Superior temporal gyrus (tissue), 1 donor: Measurements from ENCODE around the gene ODC1.
A peak's percentile ranks its signal among the peaks of the same experiment; 100 is the strongest.
"Not testable (repeated sequence)": the region's sequence is repeated elsewhere in the genome, so short reads cannot be mapped to it uniquely, and the experiment has no call there.

ENCODE experiments used
- DNase-seq: peaks from one replicate; pipeline ENCODE4 v3.0.0-alpha.2; 2016; ENCODE audit errors: extremely low spot score

The ODC1 gene

GRCh38 chr2:10452956-10453904, 5.1 kb upstream of the ODC1 start:
- no peak for DNase-seq

GRCh38 chr2:10452312-10452711, 4.2 kb upstream of the ODC1 start:
- no peak for DNase-seq

- DNase-seq, result no peak
Measured at GRCh38 chr2:10451819-10452218, 3.7 kb upstream of the ODC1 start.

GRCh38 chr2:10449838-10450691, 1.9 kb upstream of the ODC1 start:
- DNase-seq, result no peak

- no peak for DNase-seq
Measured at GRCh38 chr2:10449486-10449831, 1.3 kb upstream of the ODC1 start.

GRCh38 chr2:10448576-10449485, 704 bp upstream of the ODC1 start:
- peak; percentile 36 for DNase-seq

GRCh38 chr2:10447300-10447894, 730 bp downstream of the ODC1 start:
- peak; percentile 50 for DNase-seq

- peak; percentile 15 for DNase-seq
Measured at GRCh38 chr2:10446631-10447030, 1.5 kb downstream of the ODC1 start.

GRCh38 chr2:10444463-10444862, 3.7 kb downstream of the ODC1 start:
- DNase-seq, result no peak

- not testable (repeated sequence) for DNase-seq
Measured at GRCh38 chr2:10442469-10443126, 5.5 kb downstream of the ODC1 start.

GRCh38 chr2:10441948-10442347, 6.2 kb downstream of the ODC1 start:
- DNase-seq, result no peak

GRCh38 chr2:10440736-10441135, 7.4 kb downstream of the ODC1 start:
- no peak for DNase-seq

GRCh38 chr2:10439971-10440370, 8.2 kb downstream of the ODC1 start:
- no peak for DNase-seq

- no peak for DNase-seq
Measured at GRCh38 chr2:10439185-10439879, 8.8 kb downstream of the ODC1 start.

- DNase-seq, result no peak
Measured at GRCh38 chr2:10438688-10439087, 9.4 kb downstream of the ODC1 start.

GRCh38 chr2:10437806-10438205, 10.3 kb downstream of the ODC1 start:
- DNase-seq, result no peak

- no peak for DNase-seq
Measured at GRCh38 chr2:10436583-10437110, 11.5 kb downstream of the ODC1 start.

- no peak for DNase-seq
Measured at GRCh38 chr2:10435820-10436204, 12.3 kb downstream of the ODC1 start.

- DNase-seq, result peak; percentile 80
Measured at GRCh38 chr2:10434886-10435819, 13.0 kb downstream of the ODC1 start.
